Ishikawa (cell line): ENCODE measurements around the gene PRDM12.

Experiments
- CREB1 ChIP-seq: IDR thresholded peaks from 2 replicates; pipeline ENCODE4 v1.6.1; 2012; ENCODE audit warnings: low read depth
- EP300 ChIP-seq: IDR thresholded peaks from 2 replicates; pipeline ENCODE4 v1.6.1; 2012; ENCODE audit warnings: borderline replicate concordance
- MAX ChIP-seq: IDR thresholded peaks from 2 replicates; pipeline ENCODE4 v1.6.1; 2012
- REST ChIP-seq: IDR thresholded peaks from 2 replicates; pipeline ENCODE4 v1.6.1; 2012; ENCODE audit warnings: low read depth, mild to moderate bottlenecking
- TAF1 ChIP-seq: IDR thresholded peaks from 2 replicates; pipeline ENCODE4 v1.6.1; 2012; ENCODE audit warnings: low read depth, mild to moderate bottlenecking
- ZBTB7A ChIP-seq: IDR thresholded peaks from 2 replicates; pipeline ENCODE4 v1.6.1; 2012; ENCODE audit warnings: low read depth

GRCh38 chr9:130624154-130624553 is 40.2 kb upstream of the PRDM12 start:
- TF ChIP-seq TAF1 (no peak), EP300 (no peak), REST (no peak), CREB1 (no peak), ZBTB7A (no peak), MAX (no peak)
